GM18511 (cell line): ENCODE data around the gene SMG6.

Source experiments
- ATAC-seq: cut with Tn5 transposase; IDR thresholded peaks from one replicate; pipeline ENCODE4 v1.9.1; 2021; ENCODE audit warnings: mild to moderate bottlenecking, moderate library complexity; ENCODE audit not compliant: unreplicated experiment

Gene SMG6

GRCh38 chr17:2064980-2065785, 238.4 kb downstream of the SMG6 start:
- ATAC-seq: no peak

DNA sequence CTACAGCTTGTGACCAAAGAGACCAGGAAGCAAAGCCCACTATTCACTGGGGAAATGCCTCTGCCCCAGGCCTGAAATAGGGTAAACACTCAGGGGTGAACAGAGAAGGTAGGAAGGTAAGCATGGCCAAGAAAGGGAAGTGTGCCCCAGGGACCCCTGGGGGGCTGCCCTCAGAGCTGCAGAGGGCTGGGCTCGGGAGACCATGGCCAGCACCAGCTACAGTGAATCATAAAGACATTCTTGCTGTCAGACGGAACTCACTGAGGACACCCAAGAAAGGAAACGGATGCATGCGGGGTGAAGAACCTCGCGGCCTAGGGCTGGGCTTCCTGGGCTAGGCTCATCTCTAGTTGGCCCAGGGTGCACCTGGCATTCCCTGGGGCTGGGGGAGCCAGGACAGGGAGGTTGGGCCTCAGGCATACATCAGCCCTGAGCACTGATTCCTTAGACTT, 239.0 kb downstream of the SMG6 start:
- no peak for ATAC-seq

GRCh38 chr17:2064147-2064489, 239.5 kb downstream of the SMG6 start:
- no peak for ATAC-seq

- ATAC-seq: no peak
These were observed 240.1 kb downstream of the SMG6 start for GRCh38 chr17:2063261-2064146.

GRCh38 chr17:2062571-2063183, 240.9 kb downstream of the SMG6 start:
- ATAC-seq: no peak

DNA sequence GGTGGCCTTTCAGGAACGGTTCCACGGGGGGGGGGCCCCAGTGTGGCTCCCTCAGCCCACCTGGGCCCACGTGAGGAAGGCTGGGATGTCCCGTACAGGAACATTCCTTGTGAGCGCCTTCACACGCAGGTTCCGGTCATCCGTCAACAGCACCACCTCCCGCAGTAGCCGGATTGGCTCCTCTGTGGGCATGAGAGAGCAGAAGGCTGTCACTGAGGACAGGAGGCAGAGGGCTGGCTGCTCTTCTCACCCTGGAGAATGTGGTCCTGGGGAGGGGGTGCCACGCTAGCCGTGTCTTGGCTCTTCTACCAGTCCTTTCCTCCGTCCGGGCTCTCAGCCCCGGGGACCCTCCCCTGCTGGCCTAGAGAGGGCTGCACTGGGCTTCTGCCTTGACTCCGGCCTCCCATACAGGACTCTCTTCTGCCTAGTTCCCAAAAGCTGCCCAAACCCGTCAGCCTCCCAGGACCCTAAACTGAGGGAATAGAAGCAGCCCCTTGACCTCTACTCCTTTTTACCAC, 242.1 kb downstream of the SMG6 start:
- no peak for ATAC-seq

DNA sequence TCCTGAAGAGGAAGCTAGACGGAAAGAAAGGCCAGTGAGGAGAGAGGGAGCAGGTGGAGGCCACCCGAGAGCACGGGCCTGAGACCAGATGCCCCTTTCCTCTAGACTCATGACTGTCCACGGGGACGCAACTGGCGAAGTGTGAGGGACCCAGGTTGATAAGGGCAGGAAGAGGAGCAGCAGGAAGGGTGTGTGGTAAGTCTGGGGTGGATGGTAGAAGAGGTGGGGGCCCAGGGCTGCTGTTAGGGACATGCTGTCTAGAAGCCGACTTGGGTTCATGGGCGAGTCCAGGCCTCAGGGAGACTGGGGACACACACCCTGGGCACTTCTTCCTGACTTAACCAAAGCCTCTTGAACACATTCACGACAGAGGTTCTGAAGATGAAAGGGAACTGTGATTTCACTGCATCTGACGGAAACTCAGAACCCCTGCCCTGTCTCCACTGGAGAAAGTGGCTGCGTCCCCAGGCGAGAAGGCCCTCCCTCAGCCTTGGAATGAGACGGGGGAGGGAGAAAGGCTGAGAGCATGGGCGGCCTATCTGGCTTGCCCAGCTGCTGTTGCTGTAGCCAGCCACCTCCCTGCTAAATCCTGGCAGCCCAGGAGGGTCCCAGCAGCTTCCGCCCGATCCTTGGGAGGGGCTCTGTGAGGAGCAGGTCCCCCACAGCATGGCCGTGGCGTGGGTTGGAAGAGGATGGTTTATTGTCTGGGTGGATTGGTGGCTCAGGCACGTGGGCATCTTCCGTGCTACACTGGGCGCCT, 242.7 kb downstream of the SMG6 start:
- ATAC-seq: no peak

DNA sequence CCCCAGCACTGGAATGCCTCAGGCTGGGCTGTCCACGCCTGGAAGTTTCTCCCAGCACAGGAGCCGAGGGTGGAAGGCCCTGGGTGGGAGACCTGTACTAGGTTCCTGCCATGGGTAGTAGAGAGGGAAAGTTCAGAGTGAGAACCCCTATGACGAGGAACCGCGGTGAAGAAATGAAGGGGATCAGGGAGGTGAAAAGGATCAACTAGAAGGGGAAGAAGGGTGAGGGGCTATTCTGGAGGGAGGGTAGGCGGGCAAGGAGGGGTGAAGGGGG, 243.3 kb downstream of the SMG6 start:
- no peak for ATAC-seq

DNA sequence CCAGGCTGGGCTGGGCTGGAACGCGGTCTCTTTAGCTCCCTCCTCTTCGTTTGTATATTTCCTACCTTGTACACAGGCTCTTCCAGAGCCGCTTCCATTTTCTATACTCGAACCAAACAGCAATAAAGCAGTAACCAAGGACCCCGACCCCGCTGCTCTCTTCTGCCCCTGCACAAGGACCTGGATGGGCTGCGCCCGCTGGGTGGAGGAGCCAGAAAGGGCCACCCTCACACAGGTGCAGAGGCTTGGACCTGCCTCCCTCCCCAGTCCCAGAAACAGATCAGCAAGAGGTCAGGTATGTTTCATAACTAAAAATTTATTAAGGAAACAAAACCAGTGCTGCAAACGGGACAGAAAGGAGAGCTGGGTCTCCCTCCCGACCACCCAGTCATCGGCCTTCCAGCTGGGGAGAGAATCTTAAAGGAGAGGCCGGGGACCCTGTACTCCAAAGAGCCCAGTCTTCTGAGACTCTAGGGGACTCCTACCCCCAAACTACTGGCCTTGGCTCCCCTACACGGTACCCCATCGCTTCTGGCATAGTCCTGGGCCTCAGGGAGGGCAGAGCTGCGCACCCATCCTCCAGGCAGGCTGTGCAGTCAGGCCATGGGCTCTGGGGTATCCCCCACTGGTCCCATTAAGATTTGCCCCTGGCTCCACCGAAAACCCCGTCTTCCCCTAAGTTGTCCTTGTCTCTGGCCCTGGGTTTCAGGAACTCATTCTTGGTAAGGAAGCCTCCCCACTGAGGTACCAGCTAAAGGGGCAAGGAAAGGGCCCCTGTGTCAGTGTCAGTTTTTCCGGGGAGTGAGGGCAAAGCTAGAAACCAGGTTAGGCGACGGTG, 243.8 kb downstream of the SMG6 start:
- no peak for ATAC-seq

DNA sequence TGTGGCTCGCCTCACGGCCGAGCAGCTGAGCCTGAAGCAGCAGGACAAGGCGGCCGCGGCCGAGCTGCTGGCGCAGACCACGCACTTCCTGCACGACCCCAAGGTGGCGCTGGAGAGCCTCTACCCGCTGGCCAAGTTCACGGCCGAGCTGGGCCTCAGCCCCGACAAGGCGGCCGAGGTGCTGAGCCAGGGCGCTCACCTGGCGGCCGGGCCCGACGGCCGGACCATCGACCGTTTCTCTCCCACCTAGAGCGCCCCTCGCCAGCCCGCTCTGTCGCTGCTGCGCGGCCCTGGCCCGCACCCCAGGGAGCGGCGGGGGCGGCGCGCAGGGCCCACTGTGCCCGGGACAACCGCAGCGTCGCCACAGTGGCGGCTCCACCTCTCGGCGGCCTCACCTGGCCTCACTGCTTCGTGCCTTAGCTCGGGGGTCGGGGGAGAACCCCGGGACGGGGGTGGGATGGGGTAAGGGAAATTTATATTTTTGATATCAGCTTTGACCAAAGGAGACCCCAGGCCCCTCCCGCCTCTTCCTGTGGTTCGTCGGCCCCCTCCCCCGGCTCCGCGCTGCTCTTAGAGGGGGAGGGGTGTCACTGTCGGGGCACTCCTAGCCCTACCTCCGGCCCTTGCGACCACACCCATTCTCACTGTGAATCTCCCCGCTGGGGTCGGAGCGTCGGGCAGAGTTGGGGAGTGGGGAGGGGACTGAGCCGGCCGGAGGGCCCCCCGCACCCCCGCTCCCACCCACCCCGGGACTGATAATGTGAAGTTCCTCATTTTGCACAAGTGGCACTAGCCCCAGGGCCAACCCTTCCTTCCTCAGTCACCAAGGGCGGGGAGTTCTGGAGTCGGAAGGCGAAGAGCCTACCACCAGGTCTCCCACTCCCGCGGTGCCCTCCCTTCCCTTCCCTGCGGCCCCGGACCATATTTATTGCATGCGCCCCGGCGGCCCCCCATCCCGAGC, 244.7 kb downstream of the SMG6 start:
- ATAC-seq: no peak

GRCh38 chr17:2057760-2058585, 245.6 kb downstream of the SMG6 start:
- no peak for ATAC-seq

- no peak for ATAC-seq
These were observed 246.3 kb downstream of the SMG6 start for GRCh38 chr17:2057175-2057759.

GRCh38 chr17:2056206-2057174, 247.1 kb downstream of the SMG6 start:
- ATAC-seq: no peak

- no peak for ATAC-seq
These were observed 248.0 kb downstream of the SMG6 start for GRCh38 chr17:2055292-2056205.

DNA sequence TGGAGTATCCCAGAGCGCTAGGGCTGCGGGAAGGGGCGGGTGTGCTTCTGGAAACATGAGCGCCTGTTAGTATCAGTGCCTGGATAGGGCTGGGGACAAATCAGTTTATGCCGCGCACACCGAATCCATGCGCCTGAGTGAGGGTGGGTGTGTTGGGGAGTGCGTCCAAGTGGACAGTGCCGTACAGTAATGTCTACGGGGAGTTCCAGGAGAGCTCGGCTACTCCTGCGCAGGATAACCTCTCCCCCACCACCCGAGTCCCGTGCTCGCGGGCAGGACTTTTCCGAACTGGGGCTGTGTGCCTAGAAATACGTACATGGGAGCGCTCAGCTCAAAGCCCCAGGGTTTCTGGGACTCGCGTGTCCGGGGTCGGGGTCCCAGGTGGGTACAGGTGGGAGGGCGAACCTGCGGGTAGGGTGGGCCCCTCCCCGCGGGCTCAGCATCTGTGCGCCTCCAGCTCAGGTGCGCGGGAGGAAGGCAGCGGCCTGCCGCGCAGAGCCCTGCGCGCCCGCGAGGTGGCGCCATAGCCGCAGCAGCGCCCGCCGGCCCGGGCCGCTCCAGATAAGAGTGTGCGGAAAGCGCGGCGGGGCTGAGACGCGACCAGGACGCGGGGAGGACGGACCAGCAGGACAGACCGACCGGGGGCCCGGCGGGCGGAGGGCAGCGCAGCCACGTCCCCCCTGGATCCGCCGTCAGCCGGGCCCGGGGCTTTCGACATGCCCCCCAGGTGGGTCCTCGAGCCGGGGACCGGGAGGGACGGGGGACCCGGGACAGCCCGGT, 248.9 kb downstream of the SMG6 start, which contains the start of gene HIC1:
TSS of gene HIC1 (plus strand) at position 592 of the 780 bp plus-strand sequence. CDS start 1,588 bp downstream, outside the sequence.
- peak; percentile 44 for ATAC-seq
